Activated T-cell treated with anti-CD3 and anti-CD28 coated beads, Interleukin-2, amount 50 U/mL, for 72 hours (primary cell): ENCODE data around the gene TTC7B. TPM values are rescaled to one million over a fixed set of nuclear protein-coding genes. Genes with fewer than 3 reads are reported as not detected.

Experiments
- ATAC-seq, 2 donors: fragments of 150-1000 bp; cut with Tn5 transposase; replicated peaks in 1 of 2; 2 replicates each; pipeline ENCODE4 v1.10.0; 2021; ENCODE audit warnings: moderate library complexity in 2 of 2, mild to moderate bottlenecking in 1 of 2
- DNase-seq, 2 donors: peaks; one replicate each; pipeline ENCODE4 v3.0.0; 2021 to 2022; ENCODE audit warnings: mixed read lengths in 1 of 2
- H3K27ac Mint-ChIP-seq: one replicate; pipeline ENCODE4 v1.8.0; 2022; ENCODE audit warnings: mild to moderate bottlenecking, moderate library complexity, mixed read lengths
- H3K27me3 Mint-ChIP-seq: one replicate; pipeline ENCODE4 v1.8.0; 2022; ENCODE audit warnings: low read depth, mixed read lengths
- H3K36me3 Mint-ChIP-seq, 2 donors: one replicate each; pipeline ENCODE4 v1.8.0; 2022; ENCODE audit warnings: mixed read lengths in 2 of 2, mild to moderate bottlenecking in 1 of 2; ENCODE audit not compliant: insufficient read depth in 2 of 2
- H3K4me1 Mint-ChIP-seq: one replicate; pipeline ENCODE4 v1.8.0; 2022; ENCODE audit warnings: low read depth, mixed read lengths
- H3K4me3 Mint-ChIP-seq, 2 donors: one replicate each; pipeline ENCODE4 v1.8.0; 2022; ENCODE audit warnings: mild to moderate bottlenecking in 2 of 2, mixed read lengths in 2 of 2, moderate library complexity in 2 of 2
- H3K9me3 Mint-ChIP-seq, 2 donors: one replicate each; pipeline ENCODE4 v1.8.0; 2022; ENCODE audit warnings: mixed read lengths in 2 of 2
- total RNA-seq, 2 donors: library from RNA; stranded (reverse); gene quantifications; one replicate each; pipeline ENCODE4 v1.2.3, GENCODE V29; 2022

TTC7B gene
- total RNA-seq, 2 donors from 2014 or later, result 9.2 to 10.7 TPM

GRCh38 chr14:90610346-90611040 is 205.7 kb downstream of the TTC7B start:
- no peak overlapping the region for H3K4me3 Mint-ChIP-seq
- peaks cover 7% of the 10 kb centered on the region for H3K4me1 Mint-ChIP-seq
- H3K27me3 Mint-ChIP-seq, result peaks cover 3% of the 10 kb centered on the region
- H3K36me3 Mint-ChIP-seq, result no peaks in the 10 kb centered on the region
- DNase-seq (no peak), ATAC-seq (no peak)
- no peak overlapping the region for H3K27ac Mint-ChIP-seq
- H3K9me3 Mint-ChIP-seq, result no peaks in the 10 kb centered on the region

- Mint-ChIP-seq H3K27ac (no peak overlapping the region), H3K27me3 (peaks cover 6% of the 10 kb centered on the region), H3K4me3 (no peak overlapping the region), H3K4me1 (peaks cover 7% of the 10 kb centered on the region), H3K36me3 (no peaks in the 10 kb centered on the region), H3K9me3 (no peaks in the 10 kb centered on the region)
- DNase-seq (no peak), ATAC-seq (no peak)
Measured at GRCh38 chr14:90609376-90609775, 206.9 kb downstream of the TTC7B start.

- no peak overlapping the region for H3K27ac Mint-ChIP-seq
- peaks cover 6% of the 10 kb centered on the region for H3K27me3 Mint-ChIP-seq
- no peak overlapping the region for H3K4me3 Mint-ChIP-seq
- no peaks in the 10 kb centered on the region for H3K36me3 Mint-ChIP-seq
- ATAC-seq (no peak), DNase-seq (no peak)
- H3K4me1 Mint-ChIP-seq, result peaks cover 7% of the 10 kb centered on the region
- H3K9me3 Mint-ChIP-seq, result no peaks in the 10 kb centered on the region
Measured at GRCh38 chr14:90608929-90609341, 207.3 kb downstream of the TTC7B start.

GRCh38 chr14:90608281-90608680 is 207.9 kb downstream of the TTC7B start:
- DNase-seq (no peak), ATAC-seq (peak in 1 of 2 donors; percentile 31)
- Mint-ChIP-seq H3K9me3 (no peaks in the 10 kb centered on the region), H3K27me3 (peaks cover 6% of the 10 kb centered on the region), H3K27ac (no peak overlapping the region), H3K4me1 (peaks cover 7% of the 10 kb centered on the region), H3K36me3 (no peaks in the 10 kb centered on the region), H3K4me3 (no peak overlapping the region)

- Mint-ChIP-seq H3K4me3 (no peak overlapping the region), H3K9me3 (no peaks in the 10 kb centered on the region)
Measured at GRCh38 chr14:90607141-90607540, 209.1 kb downstream of the TTC7B start.

GRCh38 chr14:90606434-90606833 is 209.8 kb downstream of the TTC7B start:
- ATAC-seq (no peak), DNase-seq (no peak)
- Mint-ChIP-seq H3K36me3 (no peaks in the 10 kb centered on the region), H3K4me3 (no peak overlapping the region), H3K27me3 (peaks cover 6% of the 10 kb centered on the region), H3K4me1 (peaks cover 7% of the 10 kb centered on the region), H3K27ac (no peak overlapping the region), H3K9me3 (no peaks in the 10 kb centered on the region)

More at GRCh38 chr14:90607141-90607540, 209.1 kb downstream of the TTC7B start:
- DNase-seq (no peak), ATAC-seq (no peak)
- Mint-ChIP-seq H3K27me3 (peaks cover 6% of the 10 kb centered on the region), H3K27ac (no peak overlapping the region), H3K4me1 (peaks cover 7% of the 10 kb centered on the region), H3K36me3 (no peaks in the 10 kb centered on the region)

GRCh38 chr14:90605430-90605829 is 210.8 kb downstream of the TTC7B start:
- no peak overlapping the region for H3K4me3 Mint-ChIP-seq
- ATAC-seq, result no peak
- no peak for DNase-seq
- H3K9me3 Mint-ChIP-seq, result no peaks in the 10 kb centered on the region
- no peak overlapping the region for H3K27ac Mint-ChIP-seq
- no peaks in the 10 kb centered on the region for H3K36me3 Mint-ChIP-seq
- H3K4me1 Mint-ChIP-seq, result peaks cover 7% of the 10 kb centered on the region
- peaks cover 6% of the 10 kb centered on the region for H3K27me3 Mint-ChIP-seq

GRCh38 chr14:90604356-90604755 is 211.9 kb downstream of the TTC7B start:
- no peak overlapping the region for H3K4me3 Mint-ChIP-seq
- H3K27me3 Mint-ChIP-seq, result peaks cover 12% of the 10 kb centered on the region
- no peaks in the 10 kb centered on the region for H3K36me3 Mint-ChIP-seq
- ATAC-seq, result no peak
- peaks cover 7% of the 10 kb centered on the region for H3K4me1 Mint-ChIP-seq
- DNase-seq, result no peak
- no peaks in the 10 kb centered on the region for H3K9me3 Mint-ChIP-seq
- H3K27ac Mint-ChIP-seq, result no peak overlapping the region

GRCh38 chr14:90603841-90604240 is 212.4 kb downstream of the TTC7B start:
- Mint-ChIP-seq H3K4me3 (no peak overlapping the region), H3K4me1 (peaks cover 7% of the 10 kb centered on the region), H3K9me3 (no peaks in the 10 kb centered on the region), H3K27me3 (peaks cover 15% of the 10 kb centered on the region), H3K36me3 (no peaks in the 10 kb centered on the region), H3K27ac (no peak overlapping the region)
- ATAC-seq (no peak), DNase-seq (no peak)

GRCh38 chr14:90603336-90603735 is 212.9 kb downstream of the TTC7B start:
- Mint-ChIP-seq H3K4me3 (no peak overlapping the region), H3K4me1 (peaks cover 3% of the 10 kb centered on the region), H3K27me3 (peaks cover 15% of the 10 kb centered on the region), H3K36me3 (no peaks in the 10 kb centered on the region), H3K27ac (no peak overlapping the region), H3K9me3 (no peaks in the 10 kb centered on the region)
- no peak for DNase-seq
- no peak for ATAC-seq

GRCh38 chr14:90602088-90602687 is 214.0 kb downstream of the TTC7B start:
- Mint-ChIP-seq H3K27me3 (peaks cover 15% of the 10 kb centered on the region), H3K4me3 (no peak overlapping the region)

GRCh38 chr14:90601563-90601962 is 214.7 kb downstream of the TTC7B start:
- ATAC-seq, result no peak
- Mint-ChIP-seq H3K27ac (no peak overlapping the region), H3K4me3 (no peak overlapping the region), H3K36me3 (no peaks in the 10 kb centered on the region), H3K9me3 (no peaks in the 10 kb centered on the region), H3K27me3 (peaks cover 15% of the 10 kb centered on the region), H3K4me1 (no peaks in the 10 kb centered on the region)
- DNase-seq, result no peak

More at GRCh38 chr14:90602088-90602687, 214.0 kb downstream of the TTC7B start:
- no peaks in the 10 kb centered on the region for H3K9me3 Mint-ChIP-seq
- H3K27ac Mint-ChIP-seq, result no peak overlapping the region
- ATAC-seq, result no peak
- H3K36me3 Mint-ChIP-seq, result no peaks in the 10 kb centered on the region
- H3K4me1 Mint-ChIP-seq, result no peaks in the 10 kb centered on the region
- no peak for DNase-seq

- ATAC-seq (no peak), DNase-seq (no peak)
- H3K27me3 Mint-ChIP-seq, result peaks cover 13% of the 10 kb centered on the region
- H3K4me1 Mint-ChIP-seq, result no peaks in the 10 kb centered on the region
- no peaks in the 10 kb centered on the region for H3K36me3 Mint-ChIP-seq
- H3K4me3 Mint-ChIP-seq, result no peak overlapping the region
- H3K9me3 Mint-ChIP-seq, result no peaks in the 10 kb centered on the region
- H3K27ac Mint-ChIP-seq, result no peak overlapping the region
Measured at GRCh38 chr14:90600619-90601018, 215.6 kb downstream of the TTC7B start.
